ENCODE results near the gene SLC35D3.
"Not testable (repeated sequence)": the region's sequence is repeated elsewhere in the genome, so short reads cannot be mapped to it uniquely, and the experiment has no call there.

SLC35D3 gene

DNA sequence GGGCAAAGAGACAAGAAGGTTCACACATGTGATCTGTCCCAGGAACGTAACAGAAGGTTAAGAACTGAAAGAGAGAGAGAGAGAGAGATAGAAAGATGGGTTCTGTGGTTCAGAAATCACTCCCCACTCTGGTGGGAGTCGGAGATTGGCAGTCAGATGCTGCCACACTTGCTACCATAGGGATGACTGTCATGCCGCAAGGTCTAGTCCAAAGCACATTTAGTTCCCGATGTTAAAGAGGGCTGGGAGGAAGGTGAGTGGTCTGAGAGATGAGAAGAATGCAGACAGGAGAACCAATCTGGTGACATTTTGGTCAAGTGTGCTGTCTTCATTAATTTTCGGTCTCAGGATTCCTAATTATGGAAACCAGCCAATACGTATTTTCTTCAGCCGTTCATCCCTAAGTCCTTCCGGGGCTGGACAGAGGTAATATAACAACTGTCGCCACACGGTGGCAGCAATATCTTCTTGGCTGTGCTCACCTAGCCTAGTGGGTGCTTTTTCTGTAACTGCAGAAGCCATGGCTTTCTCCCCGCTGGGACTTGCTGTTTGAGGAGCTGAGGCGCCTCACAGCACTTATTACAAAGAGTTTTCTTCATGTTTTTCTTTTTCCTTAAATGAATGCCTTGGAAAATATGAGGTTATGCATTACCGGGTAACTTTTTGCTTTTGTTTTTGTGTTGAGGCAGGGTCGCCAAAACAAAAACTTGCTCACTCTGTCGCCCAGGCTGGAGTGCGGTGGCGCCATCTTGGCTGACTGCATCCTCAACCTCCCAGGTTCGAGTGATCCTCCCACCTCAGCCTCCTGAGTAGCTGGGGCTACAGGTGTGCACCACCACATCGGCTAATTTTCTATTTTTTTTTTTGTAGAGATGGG is 46.0 kb downstream of the SLC35D3 start:
- DNase-seq (ENCODE audit: low read depth): peak; percentile 32

DNA sequence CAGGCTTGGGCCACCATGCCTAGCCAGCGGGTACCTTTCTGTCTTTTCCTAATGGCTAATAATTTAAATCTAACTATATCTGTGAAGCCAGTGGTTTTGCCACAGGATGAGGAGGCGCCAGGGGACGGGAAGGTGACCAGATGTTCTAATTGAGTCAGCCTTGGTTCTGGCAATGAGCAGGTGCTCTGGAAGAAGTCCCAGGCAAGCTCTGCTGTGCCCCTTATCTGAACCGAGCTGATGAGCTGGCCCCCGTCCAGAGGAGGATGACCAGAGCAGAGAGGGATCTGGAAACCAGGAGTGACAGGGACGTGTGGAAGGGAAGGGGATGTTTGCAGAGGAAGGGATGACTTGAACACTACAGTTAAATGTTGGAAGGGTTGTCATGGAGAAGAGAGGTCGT is 46.7 kb downstream of the SLC35D3 start:
- no peak for DNase-seq (ENCODE audit: low read depth)

DNA sequence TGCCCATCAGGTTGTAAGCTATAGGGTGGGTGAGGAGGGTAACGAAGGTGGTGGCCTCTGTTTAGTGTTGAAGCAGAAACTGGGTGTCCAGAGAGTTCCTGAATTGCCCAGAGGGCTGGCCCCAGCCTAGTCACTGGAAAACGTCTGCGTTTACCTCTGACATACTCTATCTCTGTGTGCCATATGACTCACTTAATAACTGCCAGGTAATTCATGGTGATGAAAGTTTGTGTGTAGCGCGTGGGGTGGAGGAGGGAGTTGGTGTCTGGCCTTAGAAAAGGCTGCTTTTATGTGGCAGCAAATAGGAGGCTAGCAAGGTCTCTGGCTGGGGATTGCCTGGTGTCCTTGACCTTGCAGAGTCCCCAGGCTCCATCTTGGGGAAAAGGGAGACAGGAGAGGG is 47.3 kb downstream of the SLC35D3 start:
- no peak for DNase-seq (ENCODE audit: low read depth)

DNA sequence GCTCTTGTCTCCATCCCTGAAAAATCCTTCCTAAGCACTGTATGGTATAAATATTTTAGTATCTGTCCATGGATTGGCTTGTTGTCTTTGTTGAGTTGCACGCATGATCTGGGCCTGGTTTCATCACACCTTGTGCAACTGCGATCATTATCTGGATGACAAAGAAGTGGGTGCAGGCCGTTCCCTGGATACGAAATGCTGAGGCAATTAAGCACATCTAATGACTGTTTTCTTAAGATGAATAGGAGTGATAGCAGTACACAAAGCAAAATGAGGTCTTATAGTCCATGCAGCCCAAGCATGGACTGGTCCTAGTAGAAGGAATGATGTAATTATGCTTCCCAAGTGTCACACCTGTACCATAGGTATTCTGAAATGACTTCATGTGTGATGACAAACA is 47.8 kb downstream of the SLC35D3 start:
- no peak for DNase-seq (ENCODE audit: low read depth)

DNA sequence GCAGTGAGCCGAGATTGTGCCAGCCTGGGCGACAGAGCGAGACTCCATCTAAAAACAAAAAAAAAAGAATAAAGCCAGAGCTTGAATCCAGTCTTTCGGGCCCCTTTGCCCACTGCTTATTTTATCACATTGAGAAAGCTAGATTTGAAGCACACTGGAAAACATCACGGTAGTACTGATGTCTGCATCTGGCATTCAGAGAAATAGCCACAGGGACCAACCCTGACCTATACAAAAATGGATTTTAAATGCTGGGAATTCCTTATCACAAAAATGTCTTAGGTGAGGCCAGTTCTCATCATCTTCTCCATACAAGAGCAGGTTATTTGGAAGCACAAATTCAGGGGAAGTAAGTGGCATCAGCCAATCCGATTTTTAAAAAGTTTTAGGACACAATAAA is 49.5 kb downstream of the SLC35D3 start:
- DNase-seq (ENCODE audit: low read depth): no peak

DNA sequence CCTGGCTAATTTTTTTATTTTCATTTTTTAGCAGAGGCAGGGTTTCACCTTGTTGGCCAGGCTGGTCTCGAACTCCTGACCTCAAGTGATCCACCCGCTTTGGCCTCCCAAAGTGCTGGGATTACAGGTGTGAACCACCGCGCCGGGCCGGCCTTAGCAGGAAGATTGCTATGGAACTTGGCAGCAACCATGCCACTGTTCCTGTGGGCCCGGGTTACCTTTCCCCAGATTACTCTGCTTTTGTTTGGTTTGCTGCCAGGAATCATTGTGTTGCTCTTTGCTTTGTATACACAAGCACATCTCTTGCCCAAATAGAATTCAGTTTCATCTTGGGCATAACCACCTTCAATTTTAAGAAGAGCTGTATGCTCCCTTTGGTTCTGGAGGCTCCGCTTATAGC is 51.7 kb downstream of the SLC35D3 start:
- DNase-seq (ENCODE audit: low read depth): not testable (repeated sequence)
